Hepatocyte (in vitro differentiated cells): ENCODE data around the gene SETD5. TPM values are rescaled to one million over a fixed set of nuclear protein-coding genes. Genes with fewer than 3 reads are reported as not detected.

Experiments
- DNase-seq: peaks from one replicate; pipeline ENCODE4 v3.0.0-alpha.2; 2016; ENCODE audit warnings: low spot score
- H2AFZ ChIP-seq: fragments of 200-600 bp; sonication (generic); 2 replicates; pipeline ENCODE4 v1.6.0; 2016; ENCODE audit warnings: antibody characterized with exemption, mild to moderate bottlenecking
- H3K27ac ChIP-seq: fragments of 200-600 bp; sonication (generic); 2 replicates; pipeline ENCODE4 v1.5.1; 2016; ENCODE audit warnings: mild to moderate bottlenecking
- H3K27me3 ChIP-seq: fragments of 200-600 bp; sonication (generic); 2 replicates; pipeline ENCODE4 v1.6.1; 2016
- H3K36me3 ChIP-seq: fragments of 200-600 bp; sonication (generic); replicated peaks from 2 replicates; pipeline ENCODE4 v1.5.1; 2016; ENCODE audit warnings: low read depth; ENCODE audit not compliant: insufficient read depth
- H3K4me1 ChIP-seq: fragments of 200-600 bp; sonication (generic); 2 replicates; pipeline ENCODE4 v1.5.1; 2016; ENCODE audit warnings: mild to moderate bottlenecking, moderate library complexity; ENCODE audit not compliant: insufficient read depth
- H3K4me2 ChIP-seq: fragments of 200-600 bp; sonication (generic); 2 replicates; pipeline ENCODE4 v1.6.0; 2016
- H3K4me3 ChIP-seq: fragments of 200-600 bp; sonication (generic); 2 replicates; pipeline ENCODE4 v1.5.1; 2016; ENCODE audit warnings: mild to moderate bottlenecking
- H3K79me2 ChIP-seq: fragments of 200-600 bp; sonication (generic); 2 replicates; pipeline ENCODE4 v1.6.0; 2017; ENCODE audit warnings: mild to moderate bottlenecking
- H3K9me2 ChIP-seq: fragments of 200-600 bp; sonication (generic); replicated peaks from 2 replicates; pipeline ENCODE4 v1.6.0; 2017; ENCODE audit warnings: mild to moderate bottlenecking; ENCODE audit not compliant: insufficient read depth
- H3K9me3 ChIP-seq: fragments of 200-600 bp; sonication (generic); 2 replicates; pipeline ENCODE4 v1.5.1; 2016; ENCODE audit warnings: low read depth, mild to moderate bottlenecking
- H4K20me1 ChIP-seq: fragments of 200-600 bp; sonication (generic); 2 replicates; pipeline ENCODE4 v1.6.0; 2016; ENCODE audit warnings: mild to moderate bottlenecking; ENCODE audit not compliant: insufficient read depth, poor library complexity, severe bottlenecking
- EZH2 ChIP-seq: fragments of 200-600 bp; sonication (generic); IDR thresholded peaks from 2 replicates; pipeline ENCODE4 v1.6.1; 2016; ENCODE audit warnings: antibody characterized with exemption, mild to moderate bottlenecking, borderline replicate concordance
- EZH2phosphoT487 ChIP-seq: fragments of 200-600 bp; sonication (generic); IDR thresholded peaks from one replicate; pipeline ENCODE4 v1.6.1; 2018; ENCODE audit warnings: antibody characterized with exemption, mild to moderate bottlenecking, low read depth, moderate library complexity; ENCODE audit not compliant: unreplicated experiment, severe bottlenecking
- WGBS: methylation state at CpG from one replicate; pipeline ENCODE4 v1.1.6; 2016; ENCODE audit warnings: low lambda C conversion rate; ENCODE audit errors: missing lambda C conversion rate; 5-methylcytosine and 5-hydroxymethylcytosine counted together
- polyA plus RNA-seq: library from polyadenylated mRNA; unstranded; fragments of >200 nt; fragmentation: Nextera tagmentation; extraction: Ambion mirVana; gene quantifications from 2 replicates; pipeline ENCODE4 v1.2.1, GENCODE V29; 2016
- total RNA-seq: library from RNA; depleted of rRNA; stranded (reverse); fragments of >200 nt; gene quantifications from 2 replicates; pipeline ENCODE4 v1.2.3, GENCODE V29; 2014
- TF ChIP-seq, protein P1 (sequence below): fragments of 200-600 bp; sonication (generic); IDR thresholded peaks from 2 replicates; pipeline ENCODE4 v1.5.1; 2016; ENCODE audit warnings: antibody characterized with exemption, mild to moderate bottlenecking; ENCODE audit not compliant: poor library complexity

SETD5 gene
- total and polyA plus RNA-seq, 2 experiments from 2014 or later, result 75.2 to 110 TPM

- Histone ChIP-seq H3K36me3 (peaks cover 14% of the 10 kb centered on the region), H3K4me2 (no peak overlapping the region), H3K4me1 (peaks cover 25% of the 10 kb centered on the region), H3K27me3 (no peaks in the 10 kb centered on the region), H3K9me3 (no peaks in the 10 kb centered on the region), H4K20me1 (peaks cover 56% of the 10 kb centered on the region), H3K4me3 (no peak overlapping the region), H2AFZ (no peak overlapping the region), H3K79me2 (peaks cover 99% of the 10 kb centered on the region), H3K9me2 (no peaks in the 10 kb centered on the region), H3K27ac (no peak overlapping the region)
- TF ChIP-seq, protein P1, sequence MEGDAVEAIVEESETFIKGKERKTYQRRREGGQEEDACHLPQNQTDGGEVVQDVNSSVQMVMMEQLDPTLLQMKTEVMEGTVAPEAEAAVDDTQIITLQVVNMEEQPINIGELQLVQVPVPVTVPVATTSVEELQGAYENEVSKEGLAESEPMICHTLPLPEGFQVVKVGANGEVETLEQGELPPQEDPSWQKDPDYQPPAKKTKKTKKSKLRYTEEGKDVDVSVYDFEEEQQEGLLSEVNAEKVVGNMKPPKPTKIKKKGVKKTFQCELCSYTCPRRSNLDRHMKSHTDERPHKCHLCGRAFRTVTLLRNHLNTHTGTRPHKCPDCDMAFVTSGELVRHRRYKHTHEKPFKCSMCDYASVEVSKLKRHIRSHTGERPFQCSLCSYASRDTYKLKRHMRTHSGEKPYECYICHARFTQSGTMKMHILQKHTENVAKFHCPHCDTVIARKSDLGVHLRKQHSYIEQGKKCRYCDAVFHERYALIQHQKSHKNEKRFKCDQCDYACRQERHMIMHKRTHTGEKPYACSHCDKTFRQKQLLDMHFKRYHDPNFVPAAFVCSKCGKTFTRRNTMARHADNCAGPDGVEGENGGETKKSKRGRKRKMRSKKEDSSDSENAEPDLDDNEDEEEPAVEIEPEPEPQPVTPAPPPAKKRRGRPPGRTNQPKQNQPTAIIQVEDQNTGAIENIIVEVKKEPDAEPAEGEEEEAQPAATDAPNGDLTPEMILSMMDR, result no peak
- TF ChIP-seq EZH2phosphoT487, result no peak
- DNase-seq, result no peak
These were observed 31.0 kb downstream of the SETD5 start for GRCh38 chr3:9428411-9428810.

- H3K36me3 ChIP-seq, result peaks cover 14% of the 10 kb centered on the region
- DNase-seq, result no peak
- H3K9me3 ChIP-seq, result no peaks in the 10 kb centered on the region
- peaks cover 7% of the 10 kb centered on the region for H3K4me1 ChIP-seq
- H3K4me2 ChIP-seq, result no peak overlapping the region
- H3K27me3 ChIP-seq, result no peaks in the 10 kb centered on the region
- no peak overlapping the region for H2AFZ ChIP-seq
- WGBS, result 91% methylated on average over 3 of the region's 3 CpGs
- no peak overlapping the region for H3K4me3 ChIP-seq
- TF ChIP-seq, protein P1, result no peak
- TF ChIP-seq EZH2phosphoT487 (no peak), EZH2 (no peak)
- H3K9me2 ChIP-seq, result no peaks in the 10 kb centered on the region
- H3K79me2 ChIP-seq, result peaks cover 99% of the 10 kb centered on the region
- no peak overlapping the region for H3K27ac ChIP-seq
- H4K20me1 ChIP-seq, result peaks cover 47% of the 10 kb centered on the region
These were observed 33.3 kb downstream of the SETD5 start for GRCh38 chr3:9430733-9431132.

GRCh38 chr3:9433627-9434521, 36.5 kb downstream of the SETD5 start:
- Histone ChIP-seq H4K20me1 (peaks cover 62% of the 10 kb centered on the region), H3K27me3 (no peaks in the 10 kb centered on the region), H3K4me2 (no peak overlapping the region), H3K27ac (no peak overlapping the region), H2AFZ (no peak overlapping the region), H3K36me3 (peaks cover 17% of the 10 kb centered on the region), H3K9me3 (no peaks in the 10 kb centered on the region), H3K79me2 (peaks cover 100% of the 10 kb centered on the region), H3K4me1 (no peaks in the 10 kb centered on the region), H3K9me2 (no peaks in the 10 kb centered on the region), H3K4me3 (no peak overlapping the region)
- DNase-seq, result no peak
- WGBS, result 95% methylated on average over 15 of the region's 15 CpGs
- TF ChIP-seq, protein P1, result no peak
